NCI-H2227 treated with DMSO at 0.1 percent for 48 hours (cell line): ENCODE measurements around the gene ARHGEF4.

ENCODE experiments used
- DNase-seq: peaks from one replicate; lab custom pipeline; 2025; lab: John Stamatoyannopoulos, UW

ARHGEF4 gene

DNA sequence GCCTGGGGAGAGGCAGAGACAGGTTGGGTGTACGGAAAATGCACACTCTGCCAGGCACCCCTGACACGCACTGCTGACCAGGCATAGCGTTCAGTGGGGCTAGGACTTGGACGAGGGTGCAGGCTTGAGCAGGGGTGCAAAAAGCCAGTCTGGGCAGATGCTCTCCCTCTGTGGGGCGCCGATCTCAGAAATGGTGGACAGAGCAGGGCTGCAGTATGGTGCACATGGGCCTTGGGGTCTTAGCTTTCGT is 1.0 kb upstream of the ARHGEF4 start:
- DNase-seq: no peak

DNA sequence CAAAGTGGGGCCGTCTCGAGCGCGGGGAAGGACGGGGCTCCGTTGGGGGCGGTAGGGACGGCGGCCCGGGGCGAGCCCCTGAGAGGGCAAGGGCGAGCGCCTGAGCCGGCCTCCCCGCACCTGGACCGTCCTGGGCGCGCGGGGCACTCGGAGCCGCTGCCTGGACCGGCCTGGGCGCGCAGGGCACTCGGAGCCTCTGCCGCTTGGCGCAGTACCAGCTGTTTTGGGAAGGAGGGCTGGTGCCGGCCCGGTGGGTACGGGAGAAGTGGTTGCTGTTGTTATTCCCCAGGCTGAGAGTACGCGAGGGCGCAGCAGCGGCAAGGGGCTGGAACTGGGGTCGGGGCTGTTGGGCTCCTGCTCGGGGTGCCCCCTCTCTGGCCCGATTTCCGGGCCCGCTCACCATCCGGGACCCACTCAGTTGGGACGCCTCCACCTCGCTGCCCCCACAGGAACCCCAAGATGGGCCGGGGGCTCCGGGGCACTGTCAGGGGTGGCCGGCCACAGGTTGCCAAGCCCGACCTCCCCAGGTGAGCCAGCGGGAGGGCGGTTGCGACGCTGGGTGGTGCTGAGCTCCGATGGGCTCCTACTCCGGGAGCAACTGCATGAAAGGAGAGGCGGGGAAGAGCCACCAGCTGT is 579 bp downstream of the ARHGEF4 start:
- no peak for DNase-seq

DNA sequence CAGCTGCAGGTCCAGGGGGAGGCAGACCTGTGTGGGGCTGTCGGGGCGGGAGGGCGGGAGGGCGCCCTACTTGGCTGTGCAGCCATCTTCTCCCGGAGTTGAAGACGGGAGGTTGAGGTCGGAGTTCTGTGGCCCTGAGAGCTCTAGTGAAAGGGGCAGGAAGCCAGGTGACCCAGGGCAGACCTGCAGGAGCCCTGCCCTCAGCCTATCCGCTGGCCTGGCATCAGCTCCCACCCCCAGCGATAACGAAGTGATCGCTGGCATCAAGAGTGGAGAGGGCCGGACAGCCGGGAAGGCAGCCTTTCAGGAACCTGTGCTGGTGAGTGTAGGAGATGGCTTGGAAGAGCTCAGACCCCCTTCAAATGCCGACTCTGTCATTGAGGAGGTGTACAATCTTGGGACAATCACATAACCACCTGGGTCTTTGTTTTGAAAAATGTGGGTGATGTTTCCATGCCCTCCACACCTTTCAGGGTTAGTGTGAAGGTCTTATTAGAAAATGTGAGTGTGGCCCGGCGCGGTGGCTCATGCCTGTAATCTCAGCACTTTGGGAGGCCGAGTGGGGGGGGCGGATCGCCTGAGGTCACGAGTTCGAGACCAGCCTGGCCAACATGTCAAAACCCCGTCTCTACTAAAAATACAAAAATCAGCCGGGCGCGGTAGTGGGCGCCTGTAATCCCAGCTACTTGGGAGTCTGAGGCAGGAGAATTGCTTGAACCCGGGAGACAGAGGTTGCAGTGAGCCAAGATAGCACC is 1.3 kb downstream of the ARHGEF4 start:
- DNase-seq: no peak

DNA sequence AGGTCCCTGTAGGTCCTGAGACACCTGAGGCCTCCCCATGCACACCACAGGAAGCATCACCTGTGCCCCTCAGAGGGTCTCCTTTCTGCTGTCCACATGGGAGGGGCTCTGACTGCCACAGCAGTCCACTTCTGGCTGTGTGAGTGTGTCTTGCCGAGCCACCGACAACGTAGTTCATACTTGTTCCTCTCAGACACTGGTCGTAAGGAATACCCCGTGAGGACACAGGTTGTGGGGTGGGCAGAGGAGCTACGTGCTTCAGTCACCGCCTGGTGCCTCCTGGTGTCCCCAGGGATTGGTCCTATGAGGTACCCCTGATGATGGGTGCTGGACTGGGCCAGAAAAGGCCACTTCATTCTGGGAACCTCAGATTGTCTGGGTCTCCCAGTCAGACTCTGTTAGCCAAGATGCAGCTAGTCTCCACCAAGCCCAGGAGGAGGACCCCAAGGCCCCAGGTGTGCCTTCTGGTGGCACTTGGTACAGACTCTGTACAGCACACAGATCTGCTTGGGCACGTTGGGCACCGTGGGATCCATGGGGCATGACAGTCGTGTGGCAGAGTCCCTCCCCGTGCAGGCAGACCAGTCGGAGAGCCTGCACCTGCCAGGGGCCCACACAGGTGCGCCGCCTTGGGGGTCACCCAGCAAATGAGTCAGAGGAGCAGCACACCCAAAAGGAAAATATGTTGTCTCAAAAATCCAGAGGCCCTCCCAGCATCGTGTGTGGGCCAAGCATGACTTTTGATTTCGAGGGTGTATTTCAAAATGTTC is 2.5 kb downstream of the ARHGEF4 start:
- DNase-seq: no peak

DNA sequence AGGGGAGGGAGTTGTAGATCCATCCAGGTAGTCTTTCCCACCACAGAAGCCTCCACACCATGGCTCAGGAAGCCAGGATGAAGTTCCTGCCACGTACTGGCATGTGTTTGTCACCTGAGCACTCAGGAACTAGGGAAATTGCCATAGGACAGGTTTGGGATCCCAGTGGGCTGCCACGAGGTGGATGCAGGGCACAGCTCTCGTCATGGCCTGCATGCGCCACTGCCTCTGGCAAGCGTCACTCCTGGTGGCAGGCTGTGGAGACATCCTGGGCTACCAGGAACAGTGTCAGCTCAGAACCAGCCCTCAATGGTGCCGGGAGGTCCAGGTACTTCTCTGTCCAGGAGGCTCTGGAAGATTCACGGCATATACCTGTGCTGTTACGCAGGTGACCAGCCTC is 3.8 kb downstream of the ARHGEF4 start:
- no peak for DNase-seq

DNA sequence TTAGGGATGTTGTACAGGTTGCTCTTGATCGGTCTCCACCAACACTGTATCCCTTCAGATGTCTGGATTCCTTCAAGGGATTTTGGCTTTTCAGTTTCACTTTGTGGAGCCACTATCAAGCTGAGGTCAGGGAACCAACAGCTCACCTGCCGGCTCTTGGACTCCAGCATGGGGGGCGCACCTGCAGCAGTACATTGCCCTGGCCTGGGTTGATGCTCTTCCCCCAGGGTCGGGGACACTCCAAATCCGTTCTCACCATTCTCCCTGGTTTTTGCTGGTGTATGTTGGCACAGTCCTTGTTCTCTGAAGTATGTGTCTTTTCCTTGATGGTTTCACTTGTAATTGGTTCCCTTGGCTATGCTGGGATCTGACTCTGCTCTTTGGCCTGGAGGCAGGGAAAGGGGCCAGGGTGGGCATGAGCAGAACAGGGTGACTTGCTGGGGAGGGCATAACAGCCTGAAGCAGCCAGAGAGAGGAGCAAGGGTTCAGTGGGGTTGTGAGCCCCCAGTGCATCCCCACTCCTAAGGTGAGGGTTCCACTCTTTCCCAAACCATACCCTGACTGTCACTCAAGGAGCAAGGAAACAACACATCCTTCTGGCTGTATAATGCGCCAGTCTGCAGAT is 5.1 kb downstream of the ARHGEF4 start:
- no peak for DNase-seq

DNA sequence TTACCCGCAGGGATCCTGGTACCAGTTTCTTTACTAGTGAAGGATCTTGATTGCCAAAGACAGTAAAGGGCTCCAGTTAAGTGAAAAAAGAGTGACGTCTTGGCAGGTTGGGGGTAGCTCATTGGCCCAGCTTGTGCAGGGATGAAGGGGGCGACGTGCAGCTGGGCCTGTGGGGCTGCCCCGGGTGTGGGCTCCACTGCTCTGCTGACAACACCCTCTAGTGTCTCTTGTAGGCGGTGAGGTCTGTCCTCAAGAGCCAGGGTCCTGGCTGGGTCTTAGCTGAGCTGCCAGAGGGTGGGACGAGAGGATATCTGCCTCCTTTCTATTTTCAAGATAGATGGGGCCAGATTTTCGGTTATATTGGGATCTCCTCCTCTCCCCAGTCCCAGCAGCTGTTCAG is 6.1 kb downstream of the ARHGEF4 start:
- no peak for DNase-seq

DNA sequence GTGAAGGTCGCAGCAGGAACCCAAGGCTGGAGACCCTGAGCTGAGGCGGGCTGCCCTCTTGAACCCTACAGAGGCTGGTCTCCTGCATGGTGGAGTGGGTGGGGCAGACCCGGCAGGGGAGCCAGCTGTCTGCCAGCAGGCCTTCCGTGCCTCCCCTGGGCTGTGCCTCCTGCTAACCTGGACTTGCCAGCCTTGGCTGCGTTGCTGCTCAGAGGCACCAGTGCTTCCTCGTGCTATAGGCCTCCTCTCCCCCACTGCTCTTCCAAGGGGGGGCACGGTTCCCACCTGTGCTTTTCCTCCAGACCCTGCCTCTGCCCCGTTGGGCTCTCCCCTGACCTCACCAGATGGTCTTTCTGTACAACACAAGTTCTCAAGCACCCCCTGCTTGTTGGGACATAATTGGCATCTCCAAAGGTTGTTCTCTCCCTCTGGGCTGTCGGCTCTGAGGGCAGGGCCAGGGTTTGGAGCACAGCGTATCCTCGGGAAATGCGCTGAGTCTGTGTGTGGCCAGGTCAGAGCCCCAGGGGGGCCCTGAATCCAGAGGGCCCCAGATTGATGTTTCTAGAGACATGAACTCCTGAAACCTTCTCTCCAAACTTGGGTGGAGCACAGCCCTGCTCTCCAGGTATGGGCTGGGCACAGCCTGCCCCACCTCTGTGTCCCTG is 6.7 kb downstream of the ARHGEF4 start:
- no peak for DNase-seq

DNA sequence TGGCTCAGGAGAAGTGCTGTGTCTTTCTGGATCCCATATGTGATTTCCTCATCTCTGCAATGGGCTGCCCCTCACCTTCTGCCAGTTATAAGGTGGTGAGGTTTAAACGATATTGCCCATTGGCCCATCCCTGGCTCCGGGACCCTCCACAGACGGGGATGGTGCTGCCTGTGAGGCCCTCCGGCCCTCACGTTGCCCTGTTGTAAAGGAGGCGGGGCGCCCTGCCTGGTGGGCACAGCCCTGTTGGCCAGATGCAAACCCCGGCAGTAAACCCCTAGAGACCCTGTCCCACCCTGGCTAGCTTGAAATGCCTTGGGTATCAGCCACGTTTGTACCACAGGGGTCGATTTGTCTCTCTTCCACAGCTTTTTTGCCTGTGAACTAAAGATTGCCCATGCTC is 7.4 kb downstream of the ARHGEF4 start:
- DNase-seq: no peak

DNA sequence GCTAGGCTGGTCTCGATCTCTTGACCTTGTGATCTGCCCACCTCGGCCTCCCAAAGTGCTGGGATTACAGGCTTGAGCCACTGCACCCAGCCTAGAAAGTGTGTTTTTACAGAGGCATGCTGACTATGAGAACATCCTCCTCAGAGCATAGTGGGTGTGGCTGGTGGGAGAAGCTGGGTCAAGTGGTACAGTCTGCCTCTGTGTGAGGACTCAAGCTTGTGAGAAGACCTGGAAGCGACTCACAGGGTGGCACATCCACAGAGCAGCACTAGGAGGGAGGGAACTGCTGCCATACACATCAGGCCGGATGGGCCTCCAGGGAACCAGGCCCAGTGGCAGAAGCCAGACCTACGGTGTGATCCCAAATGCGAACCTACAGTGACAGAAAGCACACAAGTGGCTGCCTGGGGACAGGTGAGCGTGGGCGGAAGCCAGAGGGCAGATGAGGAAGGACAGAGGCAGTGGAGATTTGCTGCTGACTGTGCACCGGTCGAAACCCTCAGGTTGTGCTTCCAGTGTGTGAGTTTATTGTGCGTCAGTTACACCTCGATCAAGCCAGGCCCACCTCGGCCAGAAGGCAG is 8.9 kb downstream of the ARHGEF4 start:
- no peak for DNase-seq

DNA sequence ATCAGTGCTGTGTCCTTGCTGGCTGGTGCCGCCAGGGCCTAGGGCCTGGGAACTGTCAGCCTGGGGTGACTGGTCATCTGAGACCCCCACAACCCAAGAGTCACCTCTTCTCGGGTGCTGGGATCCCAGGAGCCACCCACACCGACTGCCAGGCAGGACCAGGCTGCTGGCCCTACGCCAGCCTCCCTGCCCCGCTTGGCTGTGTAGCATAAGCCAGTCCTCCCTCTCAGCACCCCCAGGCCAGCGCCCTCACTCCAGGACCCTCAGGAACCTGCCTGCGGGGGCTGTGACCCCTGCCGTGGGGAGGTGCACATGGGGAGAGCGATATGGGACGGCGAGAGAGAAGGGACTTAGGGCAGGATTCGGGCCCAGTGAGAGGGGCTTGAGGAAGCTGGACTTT is 9.5 kb downstream of the ARHGEF4 start:
- no peak for DNase-seq

DNA sequence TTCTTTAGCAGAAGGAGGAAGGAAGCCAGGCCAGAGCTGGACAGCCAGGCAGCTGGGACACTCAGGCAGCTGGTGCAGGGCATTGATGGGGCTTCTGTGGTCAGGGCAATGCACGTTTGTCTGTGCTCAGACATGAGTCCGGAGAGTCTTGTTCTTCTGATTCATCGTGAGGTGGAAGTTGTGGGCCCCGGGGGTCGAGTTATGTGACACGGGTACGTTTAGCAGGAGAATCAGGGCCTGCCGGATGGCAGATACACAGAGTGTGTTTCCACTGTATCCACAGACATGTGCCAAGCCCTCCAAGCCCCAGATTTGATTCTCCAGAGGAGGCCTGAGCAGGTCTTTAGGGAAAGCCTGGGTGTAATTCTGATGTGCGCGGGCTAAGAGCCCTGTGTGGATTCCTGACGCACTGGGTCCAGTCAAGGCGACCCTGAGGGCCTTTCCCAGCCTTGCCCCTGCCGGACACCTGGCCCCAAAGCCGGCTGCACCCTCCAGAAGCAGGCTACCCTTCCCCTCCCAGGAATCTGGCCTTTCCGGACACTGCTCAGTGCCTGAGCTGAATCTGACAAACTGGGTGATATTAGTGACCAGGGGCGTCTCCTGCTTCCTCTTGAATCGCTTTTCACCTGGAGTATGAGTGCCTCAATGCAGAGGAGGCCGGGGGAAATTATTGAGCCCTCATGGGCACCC is 10.1 kb downstream of the ARHGEF4 start:
- no peak for DNase-seq

DNA sequence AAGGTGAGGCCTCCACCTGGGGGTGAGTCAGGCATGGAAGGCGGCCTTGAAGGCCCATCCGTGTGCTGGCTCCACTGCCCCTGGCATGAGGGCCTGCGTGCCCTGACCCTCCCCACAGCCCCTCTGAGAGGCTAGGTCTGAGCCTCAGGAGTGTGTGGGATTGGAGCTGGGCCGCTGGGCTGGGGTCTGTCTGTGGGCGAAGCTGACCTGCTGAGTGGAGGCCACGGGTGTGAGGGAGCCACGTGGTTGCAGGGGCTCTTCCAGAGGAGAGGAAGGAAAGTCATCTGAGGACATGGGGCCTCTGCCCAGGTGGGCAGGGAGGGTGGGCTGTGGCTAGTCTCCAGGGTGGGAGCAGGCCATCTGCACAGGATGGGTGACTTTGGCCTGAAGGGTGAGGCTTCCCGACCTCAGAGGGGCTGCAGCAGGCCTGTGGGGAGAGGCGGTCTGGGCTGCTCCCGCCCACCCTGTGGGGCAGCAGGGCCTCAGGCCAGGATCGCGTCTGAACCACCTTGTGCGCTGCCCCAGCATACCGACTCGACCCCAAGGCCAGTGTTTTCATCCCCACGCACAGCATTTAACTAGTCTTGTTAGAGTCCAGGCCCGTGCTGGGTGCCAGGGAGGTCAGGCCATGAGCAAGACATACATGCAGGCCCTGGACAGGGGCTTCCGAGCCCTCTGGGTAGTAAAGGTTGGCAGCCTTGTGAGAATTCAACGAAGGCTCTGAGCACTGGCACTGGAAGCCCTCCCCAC is 11.2 kb downstream of the ARHGEF4 start:
- DNase-seq: no peak

DNA sequence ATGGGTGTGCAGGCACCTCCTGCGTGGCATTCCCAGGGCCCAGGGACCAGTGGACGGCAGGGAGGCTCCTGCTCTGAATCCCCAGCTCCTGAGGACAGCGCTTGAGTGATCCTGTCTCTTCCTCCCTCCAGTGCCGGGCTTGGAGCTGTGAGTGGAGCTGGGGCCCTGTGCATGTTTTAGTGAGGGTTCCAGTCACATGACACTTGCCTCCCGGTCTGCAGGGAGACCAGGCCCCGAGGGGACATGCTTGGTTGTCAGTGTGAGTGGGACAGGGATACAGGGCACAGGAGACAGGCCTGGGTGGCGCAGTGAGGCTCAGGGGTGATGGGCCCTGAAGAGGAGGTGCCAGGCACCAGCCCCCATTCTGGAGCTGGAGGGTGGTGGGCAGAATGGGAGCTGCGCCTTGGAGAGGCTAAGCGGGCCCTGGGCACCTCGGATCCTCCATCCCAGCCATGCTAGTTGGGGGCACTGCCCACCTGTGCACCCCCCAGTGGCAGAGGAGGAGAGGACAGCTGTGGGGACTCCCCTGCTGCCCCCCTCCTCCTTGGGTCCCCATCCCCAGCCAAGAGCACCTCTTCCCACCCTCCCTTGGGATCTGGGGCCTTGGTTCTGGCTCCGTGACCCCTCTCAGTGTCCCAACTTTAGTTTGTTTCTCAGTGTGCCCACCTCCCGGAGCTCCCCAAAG is 12.0 kb downstream of the ARHGEF4 start:
- no peak for DNase-seq

DNA sequence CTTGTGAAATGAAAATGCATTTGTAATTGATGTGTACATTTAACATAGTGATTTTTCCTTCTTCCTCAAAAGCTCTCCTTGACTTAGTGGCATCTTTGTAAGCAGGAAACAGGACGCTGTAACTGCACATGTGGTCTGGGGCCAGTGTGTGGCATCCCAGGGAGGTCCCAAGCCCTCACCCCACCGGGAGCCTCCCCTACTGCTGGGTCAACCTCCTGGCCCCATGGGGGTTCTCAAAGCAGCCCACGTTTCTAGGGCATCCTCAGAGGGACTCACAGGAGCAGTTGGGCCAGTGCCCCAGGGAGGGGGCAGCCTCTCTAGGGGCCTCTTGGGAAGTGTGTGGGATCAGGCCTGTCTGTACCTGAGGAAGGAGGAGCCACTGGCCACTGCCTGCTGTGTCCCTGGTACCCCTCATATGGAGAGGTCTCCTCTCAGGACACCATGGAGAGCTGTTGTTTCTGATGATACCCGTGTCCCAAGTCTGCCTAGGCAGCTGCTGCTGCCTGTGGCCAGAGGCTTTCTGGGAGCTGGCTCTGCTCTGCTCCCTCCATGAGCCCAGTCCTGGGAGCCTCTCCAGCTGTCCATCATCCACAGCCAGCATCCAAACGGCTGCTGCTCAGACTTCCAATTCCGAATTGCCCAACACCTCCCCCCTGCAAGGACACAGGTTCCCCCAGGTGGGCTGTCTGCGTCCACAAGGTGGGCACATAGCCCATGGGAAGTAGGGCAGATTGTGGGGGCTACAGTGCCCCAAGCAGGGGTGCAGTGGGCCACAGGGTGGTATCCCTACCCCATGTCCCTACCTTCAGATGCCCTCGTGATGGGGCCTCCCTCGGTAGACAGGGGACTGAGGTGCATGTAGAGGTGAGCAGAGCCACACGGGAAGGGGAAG is 13.4 kb downstream of the ARHGEF4 start:
- DNase-seq: no peak

DNA sequence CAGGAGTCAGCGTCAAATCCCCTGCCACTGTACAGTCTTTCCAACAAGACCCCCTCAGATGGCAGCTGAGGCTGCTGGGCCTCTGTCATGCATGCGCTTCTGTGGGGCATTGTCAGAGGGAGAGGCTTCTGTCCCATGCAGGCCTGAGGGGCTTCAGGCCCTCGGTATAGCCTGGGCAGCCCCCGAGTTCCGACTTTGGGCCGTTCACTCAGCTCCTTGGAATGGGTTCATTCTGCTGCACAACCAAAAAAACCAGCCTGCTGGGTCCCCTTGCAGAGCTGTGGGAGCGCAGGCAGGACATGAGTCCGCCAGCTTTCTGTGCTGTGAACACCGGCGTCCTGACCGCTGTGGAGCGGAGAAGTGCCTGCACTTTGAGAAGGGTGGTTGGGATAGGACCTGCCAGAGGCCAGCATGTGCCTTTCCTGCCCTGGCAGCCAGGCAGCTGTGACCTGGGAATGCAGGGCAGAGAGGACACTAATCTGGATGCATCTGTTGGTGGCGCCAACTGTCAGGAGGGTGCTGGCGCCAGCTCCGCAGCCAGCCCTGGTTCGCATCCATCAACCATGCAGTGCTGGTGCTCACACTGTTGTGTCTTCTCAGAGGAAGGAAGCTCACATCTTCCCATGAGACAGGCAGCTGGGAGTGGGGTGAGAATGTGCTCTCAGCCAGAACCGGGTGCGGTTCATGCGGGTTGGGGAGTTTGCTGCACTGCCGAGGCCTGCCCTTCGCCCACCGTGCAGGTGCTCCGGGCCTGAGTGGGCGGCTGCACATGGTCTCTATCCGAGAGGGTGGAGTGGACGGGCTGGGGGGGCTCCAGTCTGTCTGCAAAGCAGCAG is 14.3 kb downstream of the ARHGEF4 start:
- no peak for DNase-seq

DNA sequence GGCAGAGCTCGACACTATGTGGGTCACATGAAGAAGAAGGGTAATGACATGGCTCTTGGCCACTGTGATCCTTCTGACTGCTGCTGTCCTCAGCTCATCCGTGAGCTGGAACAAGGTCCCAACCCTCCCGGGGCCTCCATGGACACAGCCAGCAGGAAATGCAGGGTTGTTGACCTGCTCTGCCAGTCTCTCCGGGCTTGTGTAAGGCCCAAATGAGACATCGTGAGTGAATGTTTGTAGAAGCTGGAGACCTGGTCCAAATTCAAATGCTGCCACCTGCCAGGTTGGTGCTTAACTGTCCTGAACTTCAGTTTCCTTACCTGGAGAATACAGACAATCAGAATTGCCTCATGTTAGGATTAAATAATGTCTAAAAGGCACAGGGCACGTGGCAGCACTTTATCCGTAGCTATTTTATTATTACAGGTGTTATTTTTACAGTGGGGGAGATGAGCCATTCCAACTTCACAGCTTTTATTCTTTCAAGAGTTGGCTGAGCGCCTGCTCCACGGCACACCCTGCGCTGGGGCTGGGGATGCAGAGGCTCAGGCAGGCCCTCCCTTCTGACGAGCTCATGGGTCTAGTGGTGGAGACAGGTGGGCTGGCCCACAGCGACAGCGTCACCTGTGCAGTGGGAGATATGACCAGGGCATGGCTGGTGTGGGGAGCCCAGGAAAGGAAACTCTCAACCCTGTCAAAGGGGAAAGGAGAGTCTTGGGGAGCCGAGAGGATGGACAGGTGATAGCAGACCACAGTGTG is 15.1 kb downstream of the ARHGEF4 start:
- no peak for DNase-seq
